H1 (cell line): ENCODE measurements around the gene SUPT4H1. TPM values are rescaled to one million over a fixed set of nuclear protein-coding genes. Genes with fewer than 3 reads are reported as not detected.

ENCODE experiments used
- ATF3 ChIP-seq: IDR thresholded peaks from 2 replicates; pipeline ENCODE4 v1.6.1; 2011; ENCODE audit warnings: low read depth, mild to moderate bottlenecking, low read length; ENCODE audit not compliant: insufficient read depth
- CHD7 ChIP-seq: fragments of 300-600 bp; sonication (generic); IDR thresholded peaks from 2 replicates; pipeline ENCODE4 v1.7.1; 2012; ENCODE audit warnings: low read length, moderate library complexity, mild to moderate bottlenecking, inconsistent platforms; ENCODE audit not compliant: insufficient replicate concordance
- CREB1 ChIP-seq: IDR thresholded peaks from 2 replicates; pipeline ENCODE4 v1.6.1; 2012; ENCODE audit warnings: inconsistent platforms
- EZH2 ChIP-seq: fragments of 200-600 bp; sonication (generic); IDR thresholded peaks from 2 replicates; pipeline ENCODE4 v1.7.1; 2012; ENCODE audit warnings: low read depth, mild to moderate bottlenecking, moderate library complexity, low read length, inconsistent platforms; ENCODE audit not compliant: severe bottlenecking
- KDM5A ChIP-seq: fragments of 200-600 bp; IDR thresholded peaks from 2 replicates; pipeline ENCODE4 v1.7.1; 2012; ENCODE audit warnings: mild to moderate bottlenecking, low read length, inconsistent platforms, mixed read lengths
- NRF1 ChIP-seq: IDR thresholded peaks from 2 replicates; pipeline ENCODE4 v1.6.1; 2011; ENCODE audit warnings: mild to moderate bottlenecking, low read depth, low read length, improper control_type of control experiment
- POLR2A ChIP-seq, 2 experiments: IDR thresholded peaks; 1 replicate in 1 of 2; 2 replicates in 1 of 2; pipeline ENCODE4 v1.6.1; 2011; ENCODE audit warnings: low read depth in 2 of 2, low read length in 2 of 2, mild to moderate bottlenecking in 2 of 2; ENCODE audit errors: control extremely low read depth in 1 of 2
- RFX5 ChIP-seq: IDR thresholded peaks from 2 replicates; pipeline ENCODE4 v1.6.1; 2011; ENCODE audit warnings: low read depth, low read length, improper control_type of control experiment, borderline replicate concordance
- SIRT6 ChIP-seq: IDR thresholded peaks from one replicate; pipeline ENCODE4 v1.7.1; 2012; ENCODE audit warnings: low read length, inconsistent platforms
- SP2 ChIP-seq: IDR thresholded peaks from 2 replicates; pipeline ENCODE4 v1.6.1; 2012; ENCODE audit warnings: mild to moderate bottlenecking, low read length, inconsistent platforms
- SUZ12 ChIP-seq: fragments of 200-600 bp; sonication (generic); IDR thresholded peaks from 2 replicates; pipeline ENCODE4 v1.6.1; 2012; ENCODE audit warnings: mild to moderate bottlenecking, inconsistent platforms, low read length, moderate library complexity, mixed read lengths
- TBP ChIP-seq: IDR thresholded peaks from 2 replicates; pipeline ENCODE4 v1.6.1; 2011; ENCODE audit warnings: low read depth, low read length, improper control_type of control experiment
- polyA plus RNA-seq, 7 experiments: library from polyadenylated mRNA; depleted of rRNA in 3 of 7; stranded (reverse) in 5 of 7; unstranded in 2 of 7; fragments of >200 nt in 5 of 7; fragments of 200-250 nt in 2 of 7; gene quantifications; 1 replicate in 5 of 7; 2 replicates in 1 of 7; 4 replicates in 1 of 7; pipeline versions ENCODE4 v1.2.1 to v1.2.3, GENCODE V29; 2011 to 2013; ENCODE audit warnings: missing spikeins in 2 of 7, mixed read lengths in 2 of 7
- total RNA-seq: library from RNA; stranded (reverse); fragmentation: NEBNext Ultra II Directional; extraction: Animal tissue kit (Norgen Biotek cat#: 25700); gene quantifications from 2 replicates; pipeline ENCODE4 v1.2.1, GENCODE V29; 2021

Gene SUPT4H1
- total and polyA plus RNA-seq, 2 of the 8 experiments (the other 6 are each of a cell fraction or from before 2014, with no cell fraction given) = 112 to 143 TPM

- TF ChIP-seq CHD7 (no peak), POLR2A (IDR thresholded peaks at IDR 0.05; ENCODE audit: control extremely low read depth in 1 of 2, low read depth in 2 of 2, low read length in 2 of 2) (no peak), SIRT6 (no peak), ATF3 (no peak), KDM5A (no peak), SP2 (no peak), NRF1 (no peak), EZH2 (no peak), SUZ12 (no peak), TBP (no peak), CREB1 (no peak), RFX5 (no peak)
Observed at GRCh38 chr17:58383892-58384462, 32.0 kb upstream of the SUPT4H1 start (continued).
